Measurements from ENCODE around the gene PDE4B.
A peak's percentile ranks its signal among the peaks of the same experiment; 100 is the strongest.

PDE4B gene

GRCh38 chr1:66239834-66240233 is 447.1 kb downstream of the PDE4B start:
- no peak for DNase-seq (ENCODE audit: low read depth in 2 of 2)

GRCh38 chr1:66240491-66241484 is 448.1 kb downstream of the PDE4B start:
- DNase-seq (ENCODE audit: low read depth in 2 of 2) = no peak

GRCh38 chr1:66242646-66243547 is 450.2 kb downstream of the PDE4B start:
- peak; percentile 52 to 56 for DNase-seq (ENCODE audit: low read depth in 2 of 2)

GRCh38 chr1:66243548-66244130 is 450.9 kb downstream of the PDE4B start:
- DNase-seq (ENCODE audit: low read depth in 2 of 2) = no peak

GRCh38 chr1:66244429-66244828 is 451.7 kb downstream of the PDE4B start:
- no peak for DNase-seq (ENCODE audit: low read depth in 2 of 2)

GRCh38 chr1:66245691-66246090 is 453.0 kb downstream of the PDE4B start:
- no peak for DNase-seq (ENCODE audit: low read depth in 2 of 2)

- no peak for DNase-seq (ENCODE audit: low read depth in 2 of 2)
These were observed 453.9 kb downstream of the PDE4B start for GRCh38 chr1:66246351-66247269.

- no peak for DNase-seq (ENCODE audit: low read depth in 2 of 2)
These were observed 454.9 kb downstream of the PDE4B start for GRCh38 chr1:66247415-66248208.

GRCh38 chr1:66248257-66248656 is 455.6 kb downstream of the PDE4B start:
- no peak for DNase-seq (ENCODE audit: low read depth in 2 of 2)

- DNase-seq (ENCODE audit: low read depth in 2 of 2) = no peak
These were observed 456.1 kb downstream of the PDE4B start for GRCh38 chr1:66248746-66249145.

GRCh38 chr1:66250075-66250474 is 457.4 kb downstream of the PDE4B start:
- DNase-seq (ENCODE audit: low read depth in 2 of 2) = no peak

- DNase-seq (ENCODE audit: low read depth in 2 of 2) = no peak
These were observed 457.8 kb downstream of the PDE4B start for GRCh38 chr1:66250478-66250877.

GRCh38 chr1:66251546-66251945 is 458.9 kb downstream of the PDE4B start:
- no peak for DNase-seq (ENCODE audit: low read depth in 2 of 2)

GRCh38 chr1:66253330-66253921 is 460.7 kb downstream of the PDE4B start:
- DNase-seq (ENCODE audit: low read depth in 2 of 2) = no peak

- DNase-seq (ENCODE audit: low read depth in 2 of 2) = no peak
These were observed 462.1 kb downstream of the PDE4B start for GRCh38 chr1:66254785-66255184.

- DNase-seq (ENCODE audit: low read depth in 2 of 2) = no peak
These were observed 464.2 kb downstream of the PDE4B start for GRCh38 chr1:66256629-66257572.

- DNase-seq (ENCODE audit: low read depth in 2 of 2) = no peak
These were observed 465.9 kb downstream of the PDE4B start for GRCh38 chr1:66258404-66259105.

- DNase-seq (ENCODE audit: low read depth in 2 of 2) = no peak
These were observed 468.7 kb downstream of the PDE4B start for GRCh38 chr1:66261364-66261763.
